NCI-H2196 treated with DMSO at 0.1 percent for 48 hours (cell line): Measurements from ENCODE around the gene PLA2G15.

Experiments
- DNase-seq: peaks from one replicate; lab custom pipeline; 2025; ENCODE audit not compliant: unreplicated experiment; lab: John Stamatoyannopoulos, UW

PLA2G15 gene

GRCh38 chr16:68296291-68296690, 51.1 kb downstream of the PLA2G15 start:
- no peak for DNase-seq

- no peak for DNase-seq
These were observed 51.5 kb downstream of the PLA2G15 start for GRCh38 chr16:68296693-68297092.

DNA sequence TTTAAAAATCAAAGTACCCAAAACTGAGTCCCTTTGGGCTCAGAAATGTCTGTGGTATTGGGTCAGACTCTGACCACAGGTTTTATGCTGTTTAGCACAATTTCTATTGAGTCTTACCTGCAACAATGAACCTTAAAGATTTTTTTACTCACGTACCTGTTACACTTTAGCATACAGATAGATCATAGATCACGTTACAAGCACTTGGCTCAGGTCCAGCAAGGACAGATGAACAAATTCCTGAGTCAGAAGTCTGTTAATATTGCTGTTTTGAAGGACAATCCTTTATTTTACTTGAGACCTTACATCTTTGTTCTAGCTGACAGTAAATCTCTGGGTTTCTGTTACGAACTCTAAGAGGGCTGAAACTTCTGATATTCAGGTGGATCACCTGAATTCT, 52.7 kb downstream of the PLA2G15 start:
- no peak for DNase-seq

- DNase-seq, result no peak
These were observed 53.1 kb downstream of the PLA2G15 start for GRCh38 chr16:68298312-68298711.

DNA sequence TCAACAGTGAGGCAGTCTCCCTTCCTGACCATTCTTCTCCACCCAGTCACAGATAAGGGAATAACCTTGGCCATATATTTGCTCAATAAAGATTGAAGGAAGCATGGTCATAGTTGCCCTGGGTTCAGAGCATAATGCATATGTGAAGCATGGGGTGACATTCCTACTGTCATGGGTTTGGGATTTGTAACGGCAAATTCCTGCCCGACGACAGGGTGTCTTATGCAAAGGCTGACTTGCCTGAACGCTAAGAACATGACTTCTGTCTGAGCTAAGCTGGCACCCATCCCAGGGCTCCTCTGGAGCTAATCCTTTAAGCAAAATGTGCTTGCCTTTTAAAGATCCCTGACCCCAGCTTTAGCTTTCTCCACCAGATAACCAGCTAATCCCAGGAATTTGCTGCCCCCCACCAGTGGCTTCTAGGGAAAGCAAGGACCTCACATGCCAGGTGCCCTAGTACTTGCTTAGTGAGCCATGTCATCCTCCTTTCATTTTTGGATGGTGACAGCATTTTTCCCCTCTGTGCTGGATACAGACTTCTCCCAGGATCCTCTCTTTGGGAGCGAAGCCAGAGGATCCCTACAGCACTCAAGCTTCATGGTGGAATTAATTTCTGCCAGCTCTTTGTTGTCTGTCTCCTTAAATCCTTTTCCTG, 53.9 kb downstream of the PLA2G15 start:
- no peak for DNase-seq

DNA sequence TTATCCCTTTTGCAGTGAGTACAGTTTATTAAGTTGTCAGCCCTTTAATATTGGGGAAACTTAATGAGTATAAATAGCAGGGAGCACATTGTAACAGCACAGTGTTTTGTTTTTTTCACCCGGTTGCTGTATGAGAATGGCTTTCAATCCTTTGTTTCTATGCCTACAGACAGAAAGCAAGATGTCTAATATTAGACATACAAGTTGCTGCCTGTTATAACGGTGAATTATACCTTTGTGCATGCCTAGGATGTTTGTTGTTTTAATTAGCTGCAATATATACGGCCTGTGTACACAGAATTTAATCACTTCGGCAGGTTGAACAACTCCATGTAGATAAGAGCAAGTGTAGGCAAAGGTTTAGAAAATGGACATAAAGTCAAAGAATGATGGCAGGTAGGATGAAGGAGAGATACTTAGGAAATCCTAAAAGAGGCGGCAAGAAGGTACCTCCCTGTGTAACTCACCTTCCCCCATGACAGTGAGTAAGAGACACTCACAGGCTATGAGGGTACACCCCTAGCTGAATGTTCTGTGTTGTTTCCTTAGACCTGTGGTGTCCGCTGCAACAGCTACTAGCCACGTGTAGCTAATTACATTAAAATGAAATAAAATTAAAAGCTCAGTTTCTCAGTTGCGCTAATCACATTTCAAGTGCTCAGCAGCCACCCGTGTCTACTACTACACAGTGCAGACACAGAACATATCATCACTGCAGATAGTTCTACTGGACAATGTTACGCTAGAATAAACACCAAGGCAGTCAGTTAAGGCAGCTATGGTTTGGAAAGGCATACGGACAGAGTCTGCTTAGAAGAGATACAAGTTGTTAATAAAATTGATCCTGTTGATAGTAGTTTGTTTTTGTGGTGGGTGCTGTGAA, 54.6 kb downstream of the PLA2G15 start:
- no peak for DNase-seq

DNA sequence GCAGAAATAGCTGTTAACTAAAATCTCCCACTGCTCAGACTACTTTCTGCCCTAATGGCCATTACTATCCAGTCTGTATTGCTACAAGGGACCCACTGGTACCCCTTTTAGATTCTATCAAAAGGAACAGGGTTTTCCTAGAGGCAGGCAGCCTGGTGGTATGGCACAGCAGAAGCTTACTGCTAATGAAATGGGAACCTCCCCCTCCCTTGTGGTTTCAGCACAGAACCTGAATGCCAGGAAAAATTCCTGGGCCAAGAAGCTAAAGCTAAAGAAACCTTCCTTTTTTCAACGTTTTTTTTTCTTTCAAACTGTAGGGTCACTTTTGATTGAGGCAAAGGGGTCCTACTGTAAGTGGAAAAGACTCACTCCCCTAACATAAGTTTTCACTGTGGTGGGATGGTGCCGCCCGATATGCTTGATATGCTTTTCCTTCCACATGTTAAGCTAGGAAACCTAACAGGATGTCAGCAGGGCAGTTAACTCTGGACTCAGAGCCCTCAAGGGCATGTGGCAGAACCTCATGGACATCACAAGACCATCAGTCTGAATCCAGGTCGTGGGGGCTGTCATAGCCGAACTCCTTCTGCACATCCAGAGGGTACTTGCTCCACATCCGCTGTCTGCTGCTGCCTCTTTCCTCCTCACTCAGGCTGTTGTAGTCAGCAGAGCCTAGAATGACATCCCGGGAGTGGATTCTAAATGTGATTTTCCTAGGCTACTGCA, 55.7 kb downstream of the PLA2G15 start:
- no peak for DNase-seq

DNA sequence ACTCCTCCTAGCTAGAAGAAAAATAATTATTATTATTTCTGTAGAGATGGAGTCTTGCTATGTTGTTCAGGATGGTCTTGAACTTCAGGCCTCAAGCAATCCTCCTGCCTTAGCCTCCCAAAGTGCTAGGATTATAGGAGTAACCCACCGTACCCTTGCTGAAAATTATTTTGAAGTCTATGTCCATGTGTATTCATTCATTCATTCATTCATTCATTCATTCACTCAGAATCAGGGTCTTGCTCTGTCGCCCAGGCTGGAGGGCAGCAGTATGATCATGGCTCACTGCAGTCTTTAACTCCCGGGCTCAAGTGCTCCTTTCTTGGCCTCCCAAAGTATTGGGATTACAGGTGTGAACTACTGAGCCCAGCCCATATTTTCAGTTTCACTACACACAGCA, 61.5 kb downstream of the PLA2G15 start:
- no peak for DNase-seq

DNA sequence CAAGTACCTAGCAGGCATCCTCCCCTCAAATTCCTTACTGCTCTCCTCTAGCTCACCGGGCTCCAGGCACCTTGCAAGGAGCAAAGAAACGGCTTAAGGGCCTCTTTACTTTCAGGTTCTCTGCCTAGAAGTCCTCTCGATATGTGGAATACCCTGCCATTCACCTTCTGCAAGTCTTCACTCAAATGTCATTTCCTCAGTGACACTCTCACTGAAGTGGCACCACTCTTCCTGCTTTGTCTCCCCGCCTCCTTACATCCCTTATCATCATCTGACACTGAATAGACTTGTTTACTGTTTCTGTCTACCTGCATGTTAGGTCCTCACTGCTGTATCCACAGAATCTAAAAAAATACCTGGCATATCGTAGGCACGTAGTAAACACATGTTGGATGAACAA, 64.6 kb downstream of the PLA2G15 start:
- DNase-seq, result no peak

DNA sequence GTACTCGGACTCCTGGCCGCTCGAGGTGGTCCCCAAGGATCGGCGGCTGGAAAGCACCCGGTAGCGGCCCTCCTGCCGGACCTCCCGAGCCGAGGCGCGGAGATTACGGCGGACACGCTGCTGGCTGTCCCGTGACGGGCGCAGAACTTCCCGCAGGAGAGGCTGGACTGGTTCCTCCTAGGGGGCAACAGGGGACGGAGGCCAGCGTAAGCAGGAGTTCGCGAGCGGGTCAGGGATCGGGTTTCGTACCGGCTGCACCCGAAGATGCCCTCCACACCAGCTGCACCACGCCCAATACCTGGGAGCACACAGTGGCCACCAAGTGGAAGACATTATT, 65.2 kb downstream of the PLA2G15 start:
- no peak for DNase-seq
